Epithelial cell of proximal tubule (primary cell): ENCODE measurements around the gene PUS10. TPM values are rescaled to one million over a fixed set of nuclear protein-coding genes. Genes with fewer than 3 reads are reported as not detected.
"Not testable (repeated sequence)": the region's sequence is repeated elsewhere in the genome, so short reads cannot be mapped to it uniquely, and the experiment has no call there.

ENCODE experiments used
- DNase-seq: peaks from one replicate; pipeline ENCODE4 v3.0.0-alpha.2; 2011; ENCODE audit warnings: low read depth
- H3K4me3 ChIP-seq: 2 replicates; pipeline ENCODE4 v1.5.1; 2011; ENCODE audit warnings: low read depth, mild to moderate bottlenecking, low read length
- CTCF ChIP-seq: conservative IDR thresholded peaks from 2 replicates; pipeline ENCODE4 v1.5.1; 2012; ENCODE audit warnings: low read depth, mild to moderate bottlenecking, low read length
- total RNA-seq: library from RNA; depleted of rRNA; stranded (reverse); fragments of >200 nt; gene quantifications from 2 replicates; pipeline ENCODE4 v1.2.3, GENCODE V29; 2015

PUS10 gene
- total RNA-seq, 1 donor from 2014 or later: 2.0 TPM

- DNase-seq: no peak
- no peak for TF ChIP-seq CTCF
- H3K4me3 ChIP-seq: no peak overlapping the region
These were observed 83.8 kb downstream of the PUS10 start for GRCh38 chr2:60934165-60934722.

GRCh38 chr2:60932954-60933353 lies 85.1 kb downstream of the PUS10 start:
- TF ChIP-seq CTCF: no peak
- no peak for DNase-seq
- no peak overlapping the region for H3K4me3 ChIP-seq

GRCh38 chr2:60932061-60932460 lies 86.0 kb downstream of the PUS10 start:
- not testable (repeated sequence) for DNase-seq, H3K4me3 ChIP-seq

GRCh38 chr2:60926741-60927552 lies 91.1 kb downstream of the PUS10 start:
- DNase-seq: no peak
- H3K4me3 ChIP-seq: no peak overlapping the region
- no peak for TF ChIP-seq CTCF

- no peak overlapping the region for H3K4me3 ChIP-seq
- TF ChIP-seq CTCF: no peak
- DNase-seq: no peak
These were observed 91.9 kb downstream of the PUS10 start for GRCh38 chr2:60925994-60926740.

- no peak overlapping the region for H3K4me3 ChIP-seq
- no peak for TF ChIP-seq CTCF
- no peak for DNase-seq
These were observed 110.7 kb downstream of the PUS10 start for GRCh38 chr2:60907329-60907728.

GRCh38 chr2:60906395-60906794 lies 111.7 kb downstream of the PUS10 start:
- no peak overlapping the region for H3K4me3 ChIP-seq
- TF ChIP-seq CTCF: no peak
- no peak for DNase-seq

GRCh38 chr2:60905867-60906266 lies 112.2 kb downstream of the PUS10 start:
- H3K4me3 ChIP-seq, DNase-seq: not testable (repeated sequence)

- not testable (repeated sequence) for H3K4me3 ChIP-seq, DNase-seq
These were observed 116.8 kb downstream of the PUS10 start for GRCh38 chr2:60901296-60901695.
